ENCODE measurements around the gene KRT8. TPM values are rescaled to one million over a fixed set of nuclear protein-coding genes. Genes with fewer than 3 reads are reported as not detected.
"Not testable (repeated sequence)": the region's sequence is repeated elsewhere in the genome, so short reads cannot be mapped to it uniquely, and the experiment has no call there.

Gene KRT8
- polyA plus RNA-seq, 4 donors, result 6.0 to 285 (median 246) TPM

DNA sequence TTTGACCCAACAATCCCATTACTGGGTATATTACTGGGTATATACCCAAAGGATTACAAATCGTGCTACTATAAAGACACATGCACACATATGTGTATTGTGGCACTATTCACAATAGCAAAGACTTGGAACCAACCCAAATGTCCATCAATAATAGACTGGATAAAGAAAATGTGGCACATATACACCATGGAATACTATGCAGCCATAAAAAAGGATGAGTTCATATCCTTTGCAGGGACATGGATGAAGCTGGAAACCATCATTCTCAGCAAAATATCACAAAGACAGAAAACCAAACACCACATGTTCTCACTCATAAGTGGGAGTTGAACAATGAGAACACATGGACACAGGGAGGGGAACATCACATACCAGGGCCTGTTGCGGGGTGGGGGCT lies 48.8 kb downstream of the KRT8 start:
- not testable (repeated sequence) for DNase-seq (ENCODE audit: low read depth in 4 of 4, low spot score in 3 of 4)

DNA sequence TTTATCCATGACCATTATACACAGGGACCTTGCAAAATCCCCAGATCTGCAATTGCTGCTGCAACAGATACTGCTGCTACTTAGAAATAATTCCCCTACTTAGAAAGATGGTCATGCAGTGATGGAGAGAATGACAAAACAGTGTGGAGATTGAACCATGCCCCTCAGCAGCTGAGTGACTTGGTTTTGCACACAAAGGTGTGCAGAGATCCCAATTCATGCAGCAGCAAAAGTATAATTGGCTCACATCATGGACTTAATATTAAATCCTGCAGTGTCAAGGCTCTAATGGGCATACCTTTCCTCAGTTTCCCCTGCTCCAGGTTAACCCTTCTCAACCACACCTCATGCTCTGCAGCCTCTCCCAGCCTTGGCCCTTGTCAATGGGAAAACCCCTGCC lies 53.1 kb downstream of the KRT8 start:
- no peak for DNase-seq (ENCODE audit: low read depth in 4 of 4, low spot score in 3 of 4)

DNA sequence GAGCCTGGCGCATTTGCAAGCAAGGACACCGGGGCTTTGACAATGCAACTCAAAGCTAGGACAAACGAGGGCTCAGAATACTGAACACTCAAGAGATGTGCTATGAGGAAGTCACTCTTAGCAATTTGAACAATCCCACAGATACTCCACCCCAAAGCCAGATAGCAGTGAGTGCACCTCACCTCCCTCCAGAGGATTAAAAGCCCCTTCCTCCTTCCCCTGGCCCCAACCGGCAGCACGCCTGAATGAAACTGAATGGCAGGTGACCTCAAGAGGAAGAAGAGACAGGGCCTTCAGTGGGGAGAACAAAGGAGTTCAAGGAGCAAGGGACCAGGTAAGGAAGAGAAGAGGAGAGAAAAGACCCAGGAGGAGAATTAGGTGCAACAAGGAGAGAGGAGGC lies 54.2 kb downstream of the KRT8 start:
- no peak for DNase-seq (ENCODE audit: low read depth in 4 of 4, low spot score in 3 of 4)

DNA sequence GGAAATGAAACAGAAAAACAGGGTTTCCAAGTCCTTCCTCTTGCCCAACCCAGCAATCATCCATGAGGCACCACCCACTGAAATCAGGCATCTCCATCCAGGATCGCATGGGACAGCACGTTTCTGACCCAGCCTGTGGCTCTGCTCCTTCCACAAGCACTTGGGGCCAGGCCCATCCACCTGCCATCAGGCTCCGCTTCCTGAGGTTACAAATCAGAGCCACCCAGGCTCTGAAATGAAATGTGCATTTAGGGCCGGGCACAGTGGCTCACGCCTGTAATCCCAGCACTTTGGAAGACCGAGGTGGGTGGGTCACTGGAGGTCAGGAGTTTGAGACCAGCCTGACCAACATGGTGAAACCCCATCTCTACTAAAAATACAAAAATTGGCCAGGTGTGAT lies 55.4 kb downstream of the KRT8 start:
- DNase-seq (ENCODE audit: low read depth in 4 of 4, low spot score in 3 of 4), result no peak

DNA sequence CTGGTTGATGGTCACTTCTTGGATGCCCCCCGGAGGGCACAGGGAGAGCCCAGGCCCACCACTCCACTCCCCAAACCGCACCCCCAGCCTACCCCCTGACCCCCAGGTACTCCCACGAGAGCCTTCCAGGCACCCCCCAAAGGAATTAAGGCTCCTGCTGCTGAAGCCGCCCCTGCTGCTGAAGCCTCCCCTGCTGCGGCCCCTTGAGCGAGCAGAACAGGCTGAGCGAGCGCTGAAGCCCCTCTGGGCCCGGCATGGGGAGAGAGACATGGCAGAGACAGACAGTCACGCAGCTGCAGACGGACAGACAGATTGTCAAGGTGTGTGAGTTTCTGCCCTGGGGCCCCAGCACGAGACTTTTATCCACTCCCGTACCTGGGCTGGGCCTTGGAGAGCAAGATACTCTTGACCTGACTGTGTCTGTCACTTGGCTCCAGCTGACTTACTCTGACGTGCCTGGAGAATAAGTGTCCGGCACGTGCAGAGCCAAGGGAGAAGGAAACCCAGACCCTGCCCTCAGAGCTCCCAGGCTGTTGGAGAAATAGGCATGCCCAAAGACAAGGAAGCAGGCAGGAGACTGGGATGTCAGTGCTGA lies 56.1 kb downstream of the KRT8 start, which contains the start of gene KRT78:
TSS of gene KRT78 (minus strand) at position 334 of the 595 bp plus-strand sequence. CDS start at position 270, 64 bp downstream.
- DNase-seq (ENCODE audit: low read depth in 4 of 4, low spot score in 3 of 4), result no peak

DNA sequence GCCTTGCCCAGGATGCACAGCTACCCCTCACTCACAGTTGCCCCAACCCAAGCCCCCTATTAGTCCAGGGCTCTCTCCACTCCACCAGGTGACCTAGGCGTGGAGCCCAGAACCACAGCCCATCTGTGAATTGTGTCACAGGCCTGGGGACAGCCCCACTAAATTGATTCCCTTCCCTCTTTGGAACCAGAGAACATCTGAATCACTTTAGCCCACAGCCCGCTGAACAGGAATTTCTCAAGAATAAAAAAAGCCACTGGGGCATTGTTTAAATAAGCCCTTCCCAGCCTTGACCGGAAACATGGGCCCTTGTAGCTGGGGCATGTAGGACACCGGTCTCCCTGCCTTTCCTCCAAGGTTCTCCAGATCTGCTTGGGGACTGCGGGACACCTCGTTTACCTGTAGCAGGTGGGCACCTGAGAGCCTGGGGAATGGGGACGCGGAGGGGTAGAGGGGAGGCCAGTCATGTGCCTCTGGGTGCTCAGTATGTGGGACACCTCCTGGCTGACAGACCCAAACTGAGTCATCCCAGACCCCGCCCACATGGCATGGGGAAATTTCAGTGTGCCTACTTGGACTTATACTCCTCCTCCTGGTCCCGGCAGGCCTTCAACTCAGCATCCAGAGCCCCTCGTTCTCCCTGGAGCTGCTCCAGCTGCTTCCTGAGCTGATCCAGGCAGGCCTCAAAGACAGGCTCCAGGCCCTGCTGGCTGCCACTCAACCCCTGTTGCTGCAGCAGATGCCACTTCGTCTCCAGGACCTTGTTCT lies 57.4 kb downstream of the KRT8 start:
- DNase-seq (ENCODE audit: low read depth in 4 of 4, low spot score in 3 of 4), result no peak

Other genes with a start within 250 kb of the KRT8 start
- gene KRT1, start 224.7 kb downstream of the KRT8 start, polyA plus RNA-seq (ENCODE audit: insufficient read length in 4 of 4), result 1 to 10 TPM in 1 of 4 donors, under 1 TPM in 3; 0.34 to 2.5 (median 0.39) TPM
- gene KRT77, start 201.6 kb downstream of the KRT8 start, polyA plus RNA-seq (ENCODE audit: insufficient read length in 4 of 4), result not detected
- not detected for gene KRT76, start 127.7 kb downstream of the KRT8 start, polyA plus RNA-seq (ENCODE audit: insufficient read length in 4 of 4)
- not detected for gene KRT3, start 109.0 kb downstream of the KRT8 start, polyA plus RNA-seq (ENCODE audit: insufficient read length in 4 of 4)
- 1 to 10 TPM in 1 of 4 donors, under 1 TPM in 3; 0.17 to 2.7 (median 0.65) TPM for gene KRT4, start 91.0 kb downstream of the KRT8 start, polyA plus RNA-seq (ENCODE audit: insufficient read length in 4 of 4)
- gene KRT79, start 70.8 kb downstream of the KRT8 start, polyA plus RNA-seq (ENCODE audit: insufficient read length in 4 of 4), result under 1 TPM in 1 of 4 donors, not detected in 3; 0.09 TPM
- gene KRT78, start 56.1 kb downstream of the KRT8 start, polyA plus RNA-seq (ENCODE audit: insufficient read length in 4 of 4), result not detected
- gene KRT18, start 44.0 kb upstream of the KRT8 start, polyA plus RNA-seq (ENCODE audit: insufficient read length in 4 of 4), result 100 to 1,000 TPM in 3 of 4 donors, 1 to 10 TPM in 1; 9.7 to 215 (median 179) TPM
- gene EIF4B, start 101.4 kb upstream of the KRT8 start, polyA plus RNA-seq (ENCODE audit: insufficient read length in 4 of 4), result 100 to 1,000 TPM; 470 to 530 (median 505) TPM
- gene TNS2, start 145.0 kb upstream of the KRT8 start, polyA plus RNA-seq (ENCODE audit: insufficient read length in 4 of 4), result 100 to 1,000 TPM in 3 of 4 donors, 10 to 100 TPM in 1; 90.5 to 142 (median 127) TPM
- 10 to 100 TPM; 17.2 to 28.6 (median 19.0) TPM for gene SPRYD3, start 174.3 kb upstream of the KRT8 start, polyA plus RNA-seq (ENCODE audit: insufficient read length in 4 of 4)
- 100 to 1,000 TPM in 1 of 4 donors, 10 to 100 TPM in 3; 14.0 to 241 (median 19.8) TPM for gene IGFBP6, start 192.6 kb upstream of the KRT8 start, polyA plus RNA-seq (ENCODE audit: insufficient read length in 4 of 4)
- 1 to 10 TPM in 2 of 4 donors, under 1 TPM in 2; 0.72 to 1.3 (median 1.1) TPM for gene SOAT2, start 198.4 kb upstream of the KRT8 start, polyA plus RNA-seq (ENCODE audit: insufficient read length in 4 of 4)

All from left renal pelvis (tissue), 4 donors.